Activated CD4-positive, CD25-positive, alpha-beta regulatory T cell treated with anti-CD3 and anti-CD28 coated beads, Interleukin-2, amount 50 U/mL, for 24 hours (primary cell): Measurements from ENCODE around the gene CABP1.
"Not testable (repeated sequence)": the region's sequence is repeated elsewhere in the genome, so short reads cannot be mapped to it uniquely, and the experiment has no call there.

Source experiments
- ATAC-seq, 2 donors: fragments of 150-1000 bp; cut with Tn5 transposase; one replicate each; pipeline ENCODE4 v1.10.0; 2021; ENCODE audit warnings: mild to moderate bottlenecking in 1 of 2, moderate library complexity in 1 of 2

The CABP1 gene

GRCh38 chr12:120639771-120640721 lies at the start of gene CABP1:
Gene CABP1, plus strand, starts transcription at chr12:120640626. Its CDS starts 60 bp downstream, at chr12:120640686.
- ATAC-seq: peak; percentile 78 to 85

DNA sequence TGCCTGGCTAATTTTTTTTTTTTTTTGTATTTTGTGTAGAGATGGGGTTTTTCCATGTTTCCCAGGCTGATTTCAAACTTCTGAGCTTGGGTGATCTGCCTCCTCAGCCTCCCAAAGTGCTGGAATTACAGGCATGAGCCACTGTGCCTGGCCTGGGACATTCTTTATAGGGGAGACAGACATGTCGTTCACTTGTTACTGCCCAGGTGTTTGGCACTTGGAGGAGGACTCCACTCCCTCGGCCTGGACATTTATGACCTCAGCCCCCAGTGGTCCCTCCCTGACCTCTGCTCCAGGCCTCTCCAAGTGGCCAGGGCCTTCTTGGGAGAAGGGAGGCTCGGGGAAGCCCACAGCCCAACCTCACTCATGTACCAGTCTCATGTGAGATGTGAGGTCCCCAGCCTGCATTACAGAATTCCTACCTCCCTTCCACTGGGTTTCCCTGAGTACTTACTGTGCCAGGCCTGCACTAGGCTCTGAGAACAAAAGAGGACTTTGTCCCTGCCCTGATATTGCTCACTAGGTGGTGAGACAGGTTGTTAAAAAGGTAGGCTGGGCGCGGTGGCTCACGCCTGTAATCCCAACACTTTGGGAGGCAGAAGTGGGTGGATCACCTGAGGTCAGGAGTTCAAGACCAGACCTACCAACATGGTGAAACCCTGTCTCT lies 49.6 kb upstream of the CABP1 start:
- ATAC-seq: no peak

GRCh38 chr12:120592121-120593049 lies 48.0 kb upstream of the CABP1 start:
- no peak for ATAC-seq

- no peak for ATAC-seq
Measured at GRCh38 chr12:120596901-120597300, 43.5 kb upstream of the CABP1 start.

DNA sequence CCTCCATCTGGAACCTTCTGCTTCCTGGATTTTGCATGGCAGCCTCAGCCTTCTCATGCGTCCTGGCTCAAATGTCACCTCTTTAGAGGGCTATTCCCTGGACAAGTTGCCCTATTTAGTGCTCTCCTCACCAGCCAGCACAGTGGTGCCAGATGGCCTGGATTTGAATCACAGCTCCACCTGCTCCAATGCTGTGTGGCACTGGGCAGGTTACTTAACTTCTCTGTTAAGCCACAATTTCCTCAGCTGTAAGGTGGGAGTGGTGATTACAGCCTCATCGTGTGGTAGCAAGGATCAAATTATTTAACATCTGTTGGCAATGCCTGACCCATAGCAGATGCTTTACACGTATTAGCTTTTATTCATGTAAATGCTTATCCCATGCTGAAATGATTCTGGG lies 42.6 kb upstream of the CABP1 start:
- no peak for ATAC-seq

GRCh38 chr12:120598674-120599463 lies 41.6 kb upstream of the CABP1 start:
- no peak for ATAC-seq

DNA sequence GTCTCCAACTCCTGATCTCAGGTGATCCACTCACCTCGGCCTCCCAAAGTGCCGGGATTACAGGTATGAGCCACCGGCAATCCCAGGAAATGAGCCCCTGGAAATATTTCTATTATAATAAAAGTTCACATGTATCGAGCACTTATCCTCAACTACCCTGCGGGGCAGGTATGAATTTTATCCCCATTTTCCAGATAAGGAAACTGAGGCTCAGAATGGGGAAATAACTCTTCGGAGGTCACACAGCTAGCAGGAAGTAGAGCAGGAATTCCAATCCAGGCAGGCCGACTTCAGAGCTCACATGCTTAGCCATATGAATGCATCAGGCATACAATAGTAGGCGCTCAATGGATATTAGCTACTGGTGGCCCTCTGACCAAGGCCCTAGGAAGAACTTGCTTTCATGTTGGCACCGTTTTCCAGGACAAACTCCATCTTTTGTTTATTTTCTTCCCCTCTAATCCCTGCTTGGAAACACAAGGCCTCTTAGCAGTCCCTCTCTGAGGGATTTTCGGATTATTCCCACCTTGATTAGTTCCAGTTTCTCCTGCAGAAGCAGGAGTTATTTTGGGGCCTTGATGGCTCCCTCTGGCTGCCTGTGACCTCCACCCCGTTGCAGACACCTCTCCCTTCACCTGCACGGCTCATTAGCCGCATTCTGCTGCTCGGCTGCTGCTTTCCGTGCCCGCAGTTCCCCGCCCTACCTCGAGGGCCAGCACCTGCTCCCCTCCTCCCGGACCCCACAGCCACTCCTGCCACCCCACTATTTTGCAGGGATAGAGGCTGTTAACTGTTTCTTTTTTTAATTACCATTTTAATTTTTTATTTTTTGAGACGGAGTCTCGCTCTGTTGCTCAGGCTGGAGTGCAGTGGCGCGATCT lies 40.5 kb upstream of the CABP1 start:
- ATAC-seq: no peak

DNA sequence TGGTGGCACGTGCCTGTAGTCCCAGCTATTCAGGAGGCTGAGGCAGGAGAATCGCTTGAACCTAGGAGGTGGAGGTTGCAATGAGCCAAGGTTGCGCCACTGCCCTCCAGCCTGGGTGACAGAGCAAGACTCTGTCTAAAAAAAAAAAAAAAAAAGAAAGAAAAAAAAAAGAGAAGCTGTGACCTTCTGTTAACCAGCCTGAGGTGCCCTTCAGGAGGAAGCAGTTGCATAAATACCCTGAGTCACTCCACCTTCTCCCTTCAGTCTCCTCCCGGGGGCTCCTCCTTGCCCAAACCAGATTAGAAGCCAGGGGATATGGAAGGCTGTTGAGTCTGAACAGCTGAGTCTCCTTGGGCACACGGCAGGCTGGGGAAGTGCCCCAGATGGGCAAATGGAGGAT lies 38.0 kb upstream of the CABP1 start:
- not testable (repeated sequence) for ATAC-seq

DNA sequence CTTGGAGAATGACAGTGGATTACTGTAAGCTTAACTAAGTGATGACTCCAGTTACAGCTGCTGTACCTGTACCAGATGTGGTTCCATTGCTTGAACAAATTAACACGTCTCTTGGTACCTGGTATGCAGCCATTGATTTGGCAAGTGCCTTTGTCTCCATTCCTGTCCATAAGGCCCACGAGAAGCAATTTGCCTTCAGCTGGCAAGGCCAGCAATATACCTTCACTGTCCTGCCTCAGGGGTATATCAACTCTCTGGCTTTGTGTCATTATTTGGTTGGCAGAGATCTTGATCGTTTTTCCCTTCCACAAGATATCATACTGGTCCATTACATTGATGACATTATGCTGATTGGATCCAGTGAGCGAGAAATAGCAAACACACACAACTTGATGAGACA lies 29.9 kb upstream of the CABP1 start:
- ATAC-seq: no peak

- ATAC-seq: not testable (repeated sequence)
Measured at GRCh38 chr12:120611534-120611933, 28.9 kb upstream of the CABP1 start.

GRCh38 chr12:120614848-120615247 lies 25.6 kb upstream of the CABP1 start:
- ATAC-seq: peak; percentile 44 to 66

DNA sequence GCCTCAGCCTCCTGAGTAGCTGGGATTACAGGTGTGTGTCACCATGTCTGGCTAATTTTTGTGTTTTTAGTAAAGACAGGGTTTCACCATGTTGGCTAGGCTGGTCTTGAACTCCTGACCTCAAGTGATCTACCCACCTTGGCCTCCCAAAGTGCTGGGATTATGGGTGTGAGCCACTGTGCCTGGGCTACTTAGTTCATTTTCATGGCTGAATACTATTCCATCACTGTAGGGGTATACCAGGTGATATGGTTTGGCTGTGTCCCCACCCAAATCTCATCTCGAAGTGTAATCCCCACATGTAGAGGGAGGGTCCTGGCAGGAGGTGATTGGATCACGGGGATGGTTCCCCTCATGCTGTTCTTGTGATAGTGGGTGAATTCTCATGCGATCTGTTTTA lies 23.2 kb upstream of the CABP1 start:
- not testable (repeated sequence) for ATAC-seq

DNA sequence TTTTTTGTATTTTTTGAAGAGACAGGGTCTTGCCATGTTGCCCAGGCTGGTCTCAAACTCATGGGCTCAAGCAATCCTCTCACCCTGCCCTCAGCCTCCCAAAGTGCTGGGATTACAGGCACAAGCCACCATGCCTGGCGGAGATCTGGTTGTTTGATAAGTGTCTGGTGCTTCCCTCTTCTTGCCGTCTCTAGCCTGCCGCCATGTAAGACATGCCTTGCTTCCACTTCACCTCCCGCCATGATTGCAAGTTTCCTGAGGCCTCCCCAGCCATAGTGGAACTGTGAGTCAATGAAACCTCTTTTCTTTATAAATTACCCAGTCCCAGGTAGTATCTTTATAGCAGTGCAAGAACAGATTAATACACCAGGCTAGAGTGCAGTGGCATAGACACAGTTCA lies 22.7 kb upstream of the CABP1 start:
- ATAC-seq: not testable (repeated sequence)

DNA sequence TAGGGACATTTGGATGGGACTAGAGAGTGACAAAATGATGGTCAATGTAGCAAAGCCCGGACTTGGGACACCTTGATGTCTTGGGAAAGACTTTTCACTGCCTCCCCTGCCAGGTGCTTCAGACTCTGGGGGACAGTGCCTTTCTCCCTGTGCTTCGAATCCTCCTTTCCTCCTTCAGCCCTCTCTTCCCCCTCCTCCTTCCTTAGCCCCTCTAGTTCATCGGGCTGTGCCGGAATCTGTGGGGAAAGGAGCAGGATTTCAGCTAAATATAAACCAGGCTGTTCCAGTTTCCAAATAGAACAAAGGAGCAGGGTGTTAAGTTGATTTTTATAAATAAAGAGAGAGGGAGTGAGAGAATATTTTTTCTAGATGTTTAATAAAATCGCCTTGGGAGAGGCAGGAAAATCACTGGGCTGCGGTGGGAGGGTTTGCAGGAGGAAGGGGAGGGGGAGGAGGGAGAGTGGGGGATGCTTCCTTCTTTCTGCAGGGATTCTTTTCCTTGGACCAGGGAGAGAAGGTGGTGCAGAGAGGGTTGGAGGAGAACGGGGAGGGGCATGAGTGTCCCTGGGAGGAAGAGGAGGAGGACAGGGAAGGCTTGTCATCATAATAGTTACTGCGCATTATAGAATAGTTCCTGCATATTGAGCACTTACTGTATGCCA lies 21.3 kb upstream of the CABP1 start:
- no peak for ATAC-seq

DNA sequence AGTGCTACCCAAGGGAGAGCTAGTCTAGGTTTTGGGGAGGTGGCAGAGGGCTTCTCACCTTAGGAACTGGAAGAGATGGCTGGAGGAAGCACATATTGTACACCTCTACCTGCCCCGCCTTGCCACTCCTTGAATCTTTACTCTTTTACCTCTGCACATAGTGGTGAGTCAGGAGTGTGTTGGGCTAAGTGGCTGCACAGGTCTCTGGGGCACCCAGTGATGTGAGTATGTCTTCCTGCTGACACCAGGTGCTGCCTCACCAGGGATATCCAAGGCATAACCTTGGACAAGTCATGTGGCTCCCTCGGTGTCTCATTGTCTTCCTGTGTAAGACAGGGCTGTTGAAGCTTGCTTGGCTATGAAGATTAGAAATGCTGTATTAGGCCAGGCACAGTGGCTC lies 19.8 kb upstream of the CABP1 start:
- no peak for ATAC-seq

DNA sequence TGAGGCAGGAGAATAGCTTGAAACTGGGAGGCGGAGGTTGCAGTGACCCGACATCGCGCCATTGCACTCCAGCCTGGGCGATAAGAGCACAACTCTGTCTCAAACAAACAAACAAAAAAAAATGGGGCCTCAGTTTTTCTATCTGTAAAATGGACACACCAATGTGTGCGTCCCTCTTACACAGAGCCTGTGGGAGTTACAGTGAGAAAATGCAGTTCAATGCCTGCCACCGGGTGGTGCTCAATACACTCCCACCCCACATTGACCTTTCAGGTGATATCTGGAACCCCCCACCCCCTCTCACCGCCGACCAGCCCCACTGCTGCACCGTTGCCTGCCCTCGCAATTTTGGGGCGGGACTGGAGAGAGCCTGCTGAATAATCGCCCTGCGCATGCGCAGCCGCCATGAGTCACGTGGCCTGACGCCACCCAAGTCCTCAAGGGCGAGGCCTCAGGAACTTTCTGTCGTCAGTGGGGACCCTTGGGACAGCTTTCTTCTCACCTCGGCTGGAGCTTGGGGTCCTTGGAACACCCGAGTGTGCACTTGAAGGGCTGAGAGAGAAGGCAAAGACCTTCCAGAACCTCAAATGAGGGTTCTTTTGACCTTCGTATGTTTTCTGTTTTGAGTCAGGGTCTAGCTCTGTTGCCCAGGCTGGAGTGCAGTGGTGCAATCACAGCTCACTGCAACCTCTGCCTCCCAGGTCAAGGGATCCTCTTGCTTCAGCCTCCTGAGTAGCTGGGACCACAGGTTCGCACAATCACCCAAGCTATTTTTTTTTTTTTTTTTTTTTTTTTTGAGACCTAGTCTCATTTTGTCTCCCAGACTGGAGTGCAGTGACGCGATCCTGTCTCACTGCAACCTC lies 14.6 kb upstream of the CABP1 start:
- ATAC-seq: no peak

GRCh38 chr12:120628919-120629318 lies 11.5 kb upstream of the CABP1 start:
- ATAC-seq: no peak

DNA sequence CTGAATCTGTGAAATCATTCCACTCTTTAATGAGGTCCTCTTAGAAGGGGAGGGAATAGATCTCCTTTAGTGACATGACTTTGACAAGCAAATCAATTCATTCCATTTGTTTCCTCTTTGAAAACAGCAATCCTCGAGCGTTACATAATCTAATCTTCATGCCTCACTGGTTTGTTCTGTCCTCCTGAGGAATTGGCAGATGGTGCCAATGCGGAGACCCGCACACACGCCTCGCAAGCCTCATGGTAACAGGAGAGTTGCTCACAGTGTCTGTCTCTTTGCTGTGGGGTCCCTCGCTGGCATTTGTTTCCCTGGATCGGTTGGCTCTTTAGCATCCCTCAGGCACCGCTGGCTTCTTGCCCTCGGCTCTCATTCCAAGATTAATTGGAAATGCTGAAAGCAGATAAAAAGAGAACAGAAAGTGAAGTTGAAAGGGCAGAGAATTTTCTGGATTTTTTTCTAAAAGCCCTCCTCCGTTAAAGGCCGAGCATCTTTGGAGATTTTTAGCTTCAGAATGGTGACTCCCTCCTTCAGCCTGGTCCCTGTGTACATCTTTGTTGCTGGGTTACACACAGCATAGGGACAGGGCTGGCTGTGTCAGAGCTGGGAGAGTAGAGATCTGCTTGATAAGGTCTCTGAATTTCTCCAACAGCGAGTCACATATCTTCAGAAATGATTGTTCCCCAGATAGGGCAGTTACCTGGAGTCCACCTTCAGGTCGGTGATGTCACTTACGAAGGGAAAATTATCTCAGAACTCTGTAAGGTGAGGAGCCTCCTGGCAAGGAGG lies 10.1 kb upstream of the CABP1 start:
- ATAC-seq: no peak

DNA sequence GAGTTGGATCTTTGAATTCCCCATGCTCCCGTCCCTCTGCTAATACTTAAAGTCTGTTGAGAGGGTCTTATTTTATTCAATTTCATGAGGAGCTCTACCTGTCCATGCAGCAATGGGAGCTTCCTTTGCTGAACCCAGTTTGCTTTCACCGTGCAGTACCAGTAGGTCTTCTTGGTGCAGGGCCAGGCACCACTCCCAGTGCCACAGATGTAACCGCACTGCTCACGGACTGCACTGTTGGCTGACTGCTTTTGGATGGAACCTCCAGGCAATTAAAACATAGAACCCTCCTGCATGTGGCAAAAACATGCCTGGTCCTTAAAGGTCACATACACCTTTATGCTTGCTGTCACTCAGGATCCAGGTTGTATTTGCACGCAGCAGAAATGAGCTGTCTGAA lies 9.3 kb upstream of the CABP1 start:
- ATAC-seq: no peak
